ENCODE measurements around the gene ARNT2.

Gene ARNT2

DNA sequence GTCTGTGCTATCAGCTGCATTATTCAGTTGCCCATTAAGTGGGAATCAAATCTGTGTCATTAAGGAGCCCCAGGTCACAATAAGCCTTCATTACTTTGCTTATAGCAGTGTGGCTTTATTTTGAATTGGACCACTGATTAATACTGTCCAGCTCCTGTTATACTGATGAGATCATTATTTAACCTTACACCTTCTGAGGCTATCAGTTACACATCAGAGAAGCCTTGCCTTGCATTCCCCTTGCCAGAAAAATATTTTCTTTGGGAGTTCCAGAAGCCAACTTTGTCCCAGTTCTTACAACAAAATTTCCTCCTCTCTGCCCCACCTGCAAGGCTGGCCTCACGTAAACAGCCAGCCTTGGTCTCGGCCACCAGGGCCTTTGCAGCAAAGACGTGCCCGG lies 29.7 kb upstream of the ARNT2 start:
- no peak for ATAC-seq

DNA sequence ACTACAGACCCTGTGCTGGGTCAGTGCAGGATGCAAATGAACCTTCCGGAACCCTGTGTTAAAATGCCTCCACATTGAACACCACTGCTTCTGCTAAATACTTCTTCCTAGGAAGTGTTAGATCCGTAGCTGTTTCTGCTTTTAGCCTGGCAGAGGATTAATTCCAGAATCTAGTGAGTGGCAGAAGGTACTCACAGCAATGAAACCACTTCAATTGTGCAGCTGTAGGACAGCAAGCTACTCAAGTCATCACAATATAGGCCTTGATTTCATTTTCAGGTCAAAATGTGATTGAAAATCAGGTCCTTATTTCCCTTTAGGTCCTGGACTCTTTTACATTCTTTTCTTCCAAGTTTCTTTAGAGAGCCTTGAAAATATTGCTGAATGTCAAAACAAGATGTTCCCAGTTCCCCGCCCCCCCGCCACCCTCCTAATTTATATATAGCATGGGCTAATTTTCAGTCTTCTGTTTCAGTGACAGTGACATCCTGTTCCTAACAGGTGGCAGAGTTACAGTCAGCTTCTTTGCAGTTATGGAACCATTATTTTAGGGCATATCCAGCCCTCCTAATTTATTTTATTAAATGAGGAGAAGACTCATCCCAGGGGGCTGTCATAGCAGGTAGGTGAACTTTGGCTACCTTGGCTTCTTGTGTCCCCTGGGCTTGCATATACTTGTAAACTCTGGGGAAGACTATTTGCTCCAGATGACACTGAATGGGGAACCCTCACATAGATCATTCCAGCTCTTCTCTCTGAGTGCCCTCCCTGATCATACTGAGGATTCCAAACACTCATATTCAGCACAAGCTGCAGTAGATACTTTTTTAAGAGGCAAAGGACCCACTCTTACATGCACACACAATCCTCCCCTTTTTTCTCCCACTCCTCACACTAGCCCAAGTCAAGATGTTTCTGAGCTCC lies 28.0 kb upstream of the ARNT2 start:
- ATAC-seq: no peak
- TF ChIP-seq OSR1 (CRISPR knock-in tag; IDR thresholded peaks at IDR 0.05): no peak
- TF ChIP-seq, protein P1, sequence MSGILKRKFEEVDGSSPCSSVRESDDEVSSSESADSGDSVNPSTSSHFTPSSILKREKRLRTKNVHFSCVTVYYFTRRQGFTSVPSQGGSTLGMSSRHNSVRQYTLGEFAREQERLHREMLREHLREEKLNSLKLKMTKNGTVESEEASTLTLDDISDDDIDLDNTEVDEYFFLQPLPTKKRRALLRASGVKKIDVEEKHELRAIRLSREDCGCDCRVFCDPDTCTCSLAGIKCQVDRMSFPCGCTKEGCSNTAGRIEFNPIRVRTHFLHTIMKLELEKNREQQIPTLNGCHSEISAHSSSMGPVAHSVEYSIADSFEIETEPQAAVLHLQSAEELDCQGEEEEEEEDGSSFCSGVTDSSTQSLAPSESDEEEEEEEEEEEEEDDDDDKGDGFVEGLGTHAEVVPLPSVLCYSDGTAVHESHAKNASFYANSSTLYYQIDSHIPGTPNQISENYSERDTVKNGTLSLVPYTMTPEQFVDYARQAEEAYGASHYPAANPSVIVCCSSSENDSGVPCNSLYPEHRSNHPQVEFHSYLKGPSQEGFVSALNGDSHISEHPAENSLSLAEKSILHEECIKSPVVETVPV (CRISPR knock-in tag; IDR thresholded peaks at IDR 0.05): no peak
- TF ChIP-seq ZNF8 (CRISPR knock-in tag; IDR thresholded peaks at IDR 0.05): no peak
- no peak for TF ChIP-seq BACH2 (CRISPR knock-in tag; IDR thresholded peaks at IDR 0.05; ENCODE audit: borderline replicate concordance)
- TF ChIP-seq ZNF565 (CRISPR knock-in tag; conservative IDR thresholded peaks at IDR 0.05; ENCODE audit: low read depth): no peak
- TF ChIP-seq, protein P2, sequence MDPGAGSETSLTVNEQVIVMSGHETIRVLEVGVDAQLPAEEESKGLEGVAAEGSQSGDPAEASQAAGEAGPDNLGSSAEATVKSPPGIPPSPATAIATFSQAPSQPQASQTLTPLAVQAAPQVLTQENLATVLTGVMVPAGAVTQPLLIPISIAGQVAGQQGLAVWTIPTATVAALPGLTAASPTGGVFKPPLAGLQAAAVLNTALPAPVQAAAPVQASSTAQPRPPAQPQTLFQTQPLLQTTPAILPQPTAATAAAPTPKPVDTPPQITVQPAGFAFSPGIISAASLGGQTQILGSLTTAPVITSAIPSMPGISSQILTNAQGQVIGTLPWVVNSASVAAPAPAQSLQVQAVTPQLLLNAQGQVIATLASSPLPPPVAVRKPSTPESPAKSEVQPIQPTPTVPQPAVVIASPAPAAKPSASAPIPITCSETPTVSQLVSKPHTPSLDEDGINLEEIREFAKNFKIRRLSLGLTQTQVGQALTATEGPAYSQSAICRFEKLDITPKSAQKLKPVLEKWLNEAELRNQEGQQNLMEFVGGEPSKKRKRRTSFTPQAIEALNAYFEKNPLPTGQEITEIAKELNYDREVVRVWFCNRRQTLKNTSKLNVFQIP (CRISPR knock-in tag; IDR thresholded peaks at IDR 0.05; ENCODE audit: borderline replicate concordance, low read depth): no peak
- TF ChIP-seq, protein P3, sequence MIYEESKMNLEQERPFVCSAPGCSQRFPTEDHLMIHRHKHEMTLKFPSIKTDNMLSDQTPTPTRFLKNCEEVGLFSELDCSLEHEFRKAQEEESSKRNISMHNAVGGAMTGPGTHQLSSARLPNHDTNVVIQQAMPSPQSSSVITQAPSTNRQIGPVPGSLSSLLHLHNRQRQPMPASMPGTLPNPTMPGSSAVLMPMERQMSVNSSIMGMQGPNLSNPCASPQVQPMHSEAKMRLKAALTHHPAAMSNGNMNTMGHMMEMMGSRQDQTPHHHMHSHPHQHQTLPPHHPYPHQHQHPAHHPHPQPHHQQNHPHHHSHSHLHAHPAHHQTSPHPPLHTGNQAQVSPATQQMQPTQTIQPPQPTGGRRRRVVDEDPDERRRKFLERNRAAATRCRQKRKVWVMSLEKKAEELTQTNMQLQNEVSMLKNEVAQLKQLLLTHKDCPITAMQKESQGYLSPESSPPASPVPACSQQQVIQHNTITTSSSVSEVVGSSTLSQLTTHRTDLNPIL (CRISPR knock-in tag; IDR thresholded peaks at IDR 0.05; ENCODE audit: low read depth): no peak
- TF ChIP-seq ZNF70 (CRISPR knock-in tag; IDR thresholded peaks at IDR 0.05): no peak
- TF ChIP-seq PPARA (CRISPR knock-in tag; IDR thresholded peaks at IDR 0.05; ENCODE audit: borderline replicate concordance): no peak
- TF ChIP-seq ZFP30 (CRISPR knock-in tag; IDR thresholded peaks at IDR 0.05): no peak
- no peak for TF ChIP-seq TOX (CRISPR knock-in tag; IDR thresholded peaks at IDR 0.05; ENCODE audit: borderline replicate concordance)
- TF ChIP-seq ISL1 (CRISPR knock-in tag; IDR thresholded peaks at IDR 0.05): no peak
- TF ChIP-seq GLIS3 (CRISPR knock-in tag; IDR thresholded peaks at IDR 0.05): no peak
- TF ChIP-seq, protein P4, sequence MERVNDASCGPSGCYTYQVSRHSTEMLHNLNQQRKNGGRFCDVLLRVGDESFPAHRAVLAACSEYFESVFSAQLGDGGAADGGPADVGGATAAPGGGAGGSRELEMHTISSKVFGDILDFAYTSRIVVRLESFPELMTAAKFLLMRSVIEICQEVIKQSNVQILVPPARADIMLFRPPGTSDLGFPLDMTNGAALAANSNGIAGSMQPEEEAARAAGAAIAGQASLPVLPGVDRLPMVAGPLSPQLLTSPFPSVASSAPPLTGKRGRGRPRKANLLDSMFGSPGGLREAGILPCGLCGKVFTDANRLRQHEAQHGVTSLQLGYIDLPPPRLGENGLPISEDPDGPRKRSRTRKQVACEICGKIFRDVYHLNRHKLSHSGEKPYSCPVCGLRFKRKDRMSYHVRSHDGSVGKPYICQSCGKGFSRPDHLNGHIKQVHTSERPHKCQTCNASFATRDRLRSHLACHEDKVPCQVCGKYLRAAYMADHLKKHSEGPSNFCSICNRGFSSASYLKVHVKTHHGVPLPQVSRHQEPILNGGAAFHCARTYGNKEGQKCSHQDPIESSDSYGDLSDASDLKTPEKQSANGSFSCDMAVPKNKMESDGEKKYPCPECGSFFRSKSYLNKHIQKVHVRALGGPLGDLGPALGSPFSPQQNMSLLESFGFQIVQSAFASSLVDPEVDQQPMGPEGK (CRISPR knock-in tag; IDR thresholded peaks at IDR 0.05; ENCODE audit: borderline replicate concordance): no peak
- no peak for TF ChIP-seq ARNTL (CRISPR knock-in tag; IDR thresholded peaks at IDR 0.05; ENCODE audit: borderline replicate concordance, low read depth)

More for the DNA sequence above, 29.7 kb upstream of the ARNT2 start:
- no peak for TF ChIP-seq PPARA (CRISPR knock-in tag; IDR thresholded peaks at IDR 0.05; ENCODE audit: borderline replicate concordance)
- TF ChIP-seq, protein P2 (CRISPR knock-in tag; IDR thresholded peaks at IDR 0.05; ENCODE audit: borderline replicate concordance, low read depth): no peak
- TF ChIP-seq CSDC2 (CRISPR knock-in tag; IDR thresholded peaks at IDR 0.05): no peak
- no peak for TF ChIP-seq RARB (CRISPR knock-in tag; IDR thresholded peaks at IDR 0.05)
- TF ChIP-seq, protein P5, sequence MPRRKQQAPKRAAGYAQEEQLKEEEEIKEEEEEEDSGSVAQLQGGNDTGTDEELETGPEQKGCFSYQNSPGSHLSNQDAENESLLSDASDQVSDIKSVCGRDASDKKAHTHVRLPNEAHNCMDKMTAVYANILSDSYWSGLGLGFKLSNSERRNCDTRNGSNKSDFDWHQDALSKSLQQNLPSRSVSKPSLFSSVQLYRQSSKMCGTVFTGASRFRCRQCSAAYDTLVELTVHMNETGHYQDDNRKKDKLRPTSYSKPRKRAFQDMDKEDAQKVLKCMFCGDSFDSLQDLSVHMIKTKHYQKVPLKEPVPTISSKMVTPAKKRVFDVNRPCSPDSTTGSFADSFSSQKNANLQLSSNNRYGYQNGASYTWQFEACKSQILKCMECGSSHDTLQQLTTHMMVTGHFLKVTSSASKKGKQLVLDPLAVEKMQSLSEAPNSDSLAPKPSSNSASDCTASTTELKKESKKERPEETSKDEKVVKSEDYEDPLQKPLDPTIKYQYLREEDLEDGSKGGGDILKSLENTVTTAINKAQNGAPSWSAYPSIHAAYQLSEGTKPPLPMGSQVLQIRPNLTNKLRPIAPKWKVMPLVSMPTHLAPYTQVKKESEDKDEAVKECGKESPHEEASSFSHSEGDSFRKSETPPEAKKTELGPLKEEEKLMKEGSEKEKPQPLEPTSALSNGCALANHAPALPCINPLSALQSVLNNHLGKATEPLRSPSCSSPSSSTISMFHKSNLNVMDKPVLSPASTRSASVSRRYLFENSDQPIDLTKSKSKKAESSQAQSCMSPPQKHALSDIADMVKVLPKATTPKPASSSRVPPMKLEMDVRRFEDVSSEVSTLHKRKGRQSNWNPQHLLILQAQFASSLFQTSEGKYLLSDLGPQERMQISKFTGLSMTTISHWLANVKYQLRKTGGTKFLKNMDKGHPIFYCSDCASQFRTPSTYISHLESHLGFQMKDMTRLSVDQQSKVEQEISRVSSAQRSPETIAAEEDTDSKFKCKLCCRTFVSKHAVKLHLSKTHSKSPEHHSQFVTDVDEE (CRISPR knock-in tag; IDR thresholded peaks at IDR 0.05): no peak
- TF ChIP-seq GLIS3 (CRISPR knock-in tag; IDR thresholded peaks at IDR 0.05): no peak
- TF ChIP-seq SNAI2 (CRISPR knock-in tag; IDR thresholded peaks at IDR 0.05): no peak
- no peak for TF ChIP-seq ZNF565 (CRISPR knock-in tag; conservative IDR thresholded peaks at IDR 0.05; ENCODE audit: low read depth)
